Spleen (tissue), 11 donors: ENCODE data around the gene KRT85. TPM values are rescaled to one million over a fixed set of nuclear protein-coding genes. Genes with fewer than 3 reads are reported as not detected.

Experiments used
- DNase-seq: peaks from one replicate; pipeline ENCODE4 v3.0.0-alpha.2; 2020
- H3K27ac ChIP-seq, 8 donors: fragments of 200-600 bp; sonication (generic) in 7 of 8; 1 replicate in 4 of 8; 2 replicates in 4 of 8; pipeline versions ENCODE4 v1.5.0 to v1.8.0; 2016 to 2021; ENCODE audit warnings: inconsistent platforms in 4 of 8, mild to moderate bottlenecking in 4 of 8, moderate library complexity in 1 of 8
- H3K27me3 ChIP-seq, 7 donors: fragments of 200-600 bp; sonication (generic) in 6 of 7; replicated peaks in 1 of 7; 1 replicate in 4 of 7; 2 replicates in 3 of 7; pipeline versions ENCODE4 v1.5.0 to v1.8.0; 2016 to 2021; ENCODE audit warnings: inconsistent platforms in 3 of 7, mild to moderate bottlenecking in 1 of 7
- H3K36me3 ChIP-seq, 6 donors: fragments of 200-600 bp; sonication (generic) in 5 of 6; 1 replicate in 4 of 6; 2 replicates in 2 of 6; pipeline versions ENCODE4 v1.5.0 to v1.8.0; 2016 to 2021; ENCODE audit warnings: inconsistent platforms in 2 of 6
- H3K4me1 ChIP-seq, 6 donors: fragments of 200-600 bp; sonication (generic) in 5 of 6; 1 replicate in 3 of 6; 2 replicates in 3 of 6; pipeline versions ENCODE4 v1.5.0 to v1.8.0; 2016 to 2021; ENCODE audit warnings: inconsistent platforms in 3 of 6
- H3K4me3 ChIP-seq, 8 donors: fragments of 200-600 bp; sonication (generic) in 7 of 8; 1 replicate in 4 of 8; 2 replicates in 4 of 8; pipeline versions ENCODE4 v1.5.0 to v1.8.0; 2016 to 2021; ENCODE audit warnings: inconsistent platforms in 4 of 8, mild to moderate bottlenecking in 4 of 8, moderate library complexity in 2 of 8
- H3K9me3 ChIP-seq, 8 donors: fragments of 200-600 bp; sonication (generic) in 7 of 8; 1 replicate in 4 of 8; 2 replicates in 4 of 8; pipeline versions ENCODE4 v1.5.0 to v1.8.0; 2016 to 2021; ENCODE audit warnings: inconsistent platforms in 4 of 8
- POLR2A ChIP-seq, 3 donors: fragments of 450-650 bp; IDR thresholded peaks; one replicate each; pipeline ENCODE4 v1.5.1; 2017; ENCODE audit warnings: antibody characterized with exemption in 3 of 3, mild to moderate bottlenecking in 1 of 3
- POLR2AphosphoS5 ChIP-seq, 3 donors: sonication (generic); formaldehyde crosslinking; IDR thresholded peaks; one replicate each; pipeline ENCODE4 v1.5.1; 2017; ENCODE audit warnings: antibody characterized with exemption in 3 of 3
- WGBS, 5 donors: extraction: QIAGEN DNeasy Blood & Tissue Kit in 3 of 5; methylation state at CpG; one replicate each; pipeline versions ENCODE4 v1.1.5 to v1.1.7; 2013 to 2018; 5-methylcytosine and 5-hydroxymethylcytosine counted together
- intact Hi-C: fragments of 100-400 bp; cut with DNase I; formaldehyde crosslinking; loops from one replicate; pipeline ENCODE4 v1.15.0; 2023; ENCODE audit warnings: low total_unique reads
- polyA plus RNA-seq, 3 donors: library from polyadenylated mRNA; stranded (reverse); fragments of 200-250 nt; gene quantifications; one replicate each; pipeline ENCODE4 v1.2.1, GENCODE V29; 2013
- total RNA-seq, 7 donors: library from RNA; depleted of rRNA in 3 of 7; stranded (reverse); fragments of >200 nt in 3 of 7; fragmentation: NEBNext Ultra II Directional in 4 of 7; extraction: Animal tissue kit (Norgen Biotek cat#: 25700) in 4 of 7; gene quantifications; one replicate each; pipeline versions ENCODE4 v1.1.0 to v1.2.1, GENCODE V29; 2016 to 2021
- TF ChIP-seq, protein P1 (sequence below), 11 experiments: fragments of 200-600 bp in 7 of 11; fragments of 450-650 bp in 4 of 11; sonication (generic) in 4 of 11; IDR thresholded peaks in 8 of 11; conservative IDR thresholded peaks in 3 of 11; 1 replicate in 7 of 11; 2 replicates in 4 of 11; pipeline versions ENCODE4 v1.4.0 to v1.8.0; 2016 to 2021; ENCODE audit warnings: antibody characterized with exemption in 11 of 11, inconsistent platforms in 4 of 11, mild to moderate bottlenecking in 1 of 11
- donor health status: healthy with polysubstance abuse.
- donor health status: DM: no; HTN: no; CAD: no; lungs with moderate emphysema.
- donor health status: DM: no; HTN: no; CAD: no.
- donor health status: Bipolar disorder and iron deficiency.
- donor health status: healthy.
- donor health status: DM: no; HTN: no; CAD: no.
- donor health status: DM: yes; HTN: yes; CAD: no.

KRT85 gene
- total and polyA plus RNA-seq, 10 donors: 0.52 TPM; not detected in 9

GRCh38 chr12:52323416-52324152, 43.7 kb downstream of the KRT85 start:
- Histone ChIP-seq H3K4me1 (peaks cover 0 to 7% (median 0%) of the 10 kb centered on the region in 6 donors), H3K36me3 (no peaks in the 10 kb centered on the region), H3K9me3 (no peaks in the 10 kb centered on the region), H3K27ac (no peak overlapping the region), H3K4me3 (no peak overlapping the region), H3K27me3 (peaks cover 0 to 68% (median 7%) of the 10 kb centered on the region in 7 donors)
- WGBS, 5 donors: 84 to 89% (median 86%) methylated on average over 8 to 10 of the region's 10 CpGs
- DNase-seq: peak; percentile 41
- intact Hi-C loops: no loop called here
- TF ChIP-seq POLR2A (IDR thresholded peaks at IDR 0.05) (no peak), POLR2AphosphoS5 (IDR thresholded peaks at IDR 0.05) (no peak)
- TF ChIP-seq, protein P1, sequence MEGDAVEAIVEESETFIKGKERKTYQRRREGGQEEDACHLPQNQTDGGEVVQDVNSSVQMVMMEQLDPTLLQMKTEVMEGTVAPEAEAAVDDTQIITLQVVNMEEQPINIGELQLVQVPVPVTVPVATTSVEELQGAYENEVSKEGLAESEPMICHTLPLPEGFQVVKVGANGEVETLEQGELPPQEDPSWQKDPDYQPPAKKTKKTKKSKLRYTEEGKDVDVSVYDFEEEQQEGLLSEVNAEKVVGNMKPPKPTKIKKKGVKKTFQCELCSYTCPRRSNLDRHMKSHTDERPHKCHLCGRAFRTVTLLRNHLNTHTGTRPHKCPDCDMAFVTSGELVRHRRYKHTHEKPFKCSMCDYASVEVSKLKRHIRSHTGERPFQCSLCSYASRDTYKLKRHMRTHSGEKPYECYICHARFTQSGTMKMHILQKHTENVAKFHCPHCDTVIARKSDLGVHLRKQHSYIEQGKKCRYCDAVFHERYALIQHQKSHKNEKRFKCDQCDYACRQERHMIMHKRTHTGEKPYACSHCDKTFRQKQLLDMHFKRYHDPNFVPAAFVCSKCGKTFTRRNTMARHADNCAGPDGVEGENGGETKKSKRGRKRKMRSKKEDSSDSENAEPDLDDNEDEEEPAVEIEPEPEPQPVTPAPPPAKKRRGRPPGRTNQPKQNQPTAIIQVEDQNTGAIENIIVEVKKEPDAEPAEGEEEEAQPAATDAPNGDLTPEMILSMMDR (IDR thresholded peaks at IDR 0.05 in 8 of 11, conservative IDR thresholded peaks at IDR 0.05 in 3 of 11): no peak

DNA sequence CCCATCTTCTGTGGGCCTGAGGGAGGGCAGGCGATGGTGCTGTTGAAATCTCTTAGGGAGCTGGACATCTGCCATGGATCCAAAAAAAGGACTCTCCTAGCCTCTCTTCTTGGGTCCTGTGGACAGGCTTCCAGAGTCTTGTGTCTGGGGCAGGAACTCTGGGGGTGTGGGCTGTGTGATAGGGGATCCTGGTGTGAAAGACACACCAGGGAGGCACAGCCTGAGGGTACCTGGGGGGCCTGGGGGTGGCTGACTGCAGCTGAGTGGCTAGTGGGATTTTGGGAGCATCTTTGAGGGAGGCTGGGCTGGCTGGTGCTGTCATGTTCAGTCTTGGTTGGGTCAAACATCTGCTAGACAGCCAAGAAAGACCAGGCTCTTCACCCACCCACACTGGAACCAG, 44.3 kb downstream of the KRT85 start:
- peaks cover 0 to 65% (median 7%) of the 10 kb centered on the region in 7 donors for H3K27me3 ChIP-seq
- no peaks in the 10 kb centered on the region for H3K36me3 ChIP-seq
- intact Hi-C loops: no loop called here
- TF ChIP-seq, protein P1 (IDR thresholded peaks at IDR 0.05 in 8 of 11, conservative IDR thresholded peaks at IDR 0.05 in 3 of 11): no peak
- no peak for TF ChIP-seq POLR2AphosphoS5 (IDR thresholded peaks at IDR 0.05)
- TF ChIP-seq POLR2A (IDR thresholded peaks at IDR 0.05): no peak
- no peak overlapping the region for H3K4me3 ChIP-seq
- H3K27ac ChIP-seq: no peak overlapping the region
- no peaks in the 10 kb centered on the region for H3K9me3 ChIP-seq
- DNase-seq: peak; percentile 44
- peaks cover 0 to 7% (median 0%) of the 10 kb centered on the region in 6 donors for H3K4me1 ChIP-seq
- WGBS, 5 donors: 54 to 88% (median 63%) methylated on average over 1 of the region's 1 CpG

- Histone ChIP-seq H3K27me3 (peaks cover 0 to 58% (median 7%) of the 10 kb centered on the region in 7 donors), H3K4me1 (no peaks in the 10 kb centered on the region), H3K4me3 (no peak overlapping the region), H3K27ac (no peak overlapping the region), H3K36me3 (no peaks in the 10 kb centered on the region), H3K9me3 (no peaks in the 10 kb centered on the region)
- intact Hi-C loops: no loop called here
- TF ChIP-seq POLR2A (IDR thresholded peaks at IDR 0.05) (no peak), POLR2AphosphoS5 (IDR thresholded peaks at IDR 0.05) (no peak)
- TF ChIP-seq, protein P1 (IDR thresholded peaks at IDR 0.05 in 8 of 11, conservative IDR thresholded peaks at IDR 0.05 in 3 of 11): no peak
- DNase-seq: peak; percentile 15
- WGBS, 5 donors: 89 to 100% (median 92%) methylated on average over 1 of the region's 1 CpG
Measured at GRCh38 chr12:52322069-52322468, 45.2 kb downstream of the KRT85 start.

DNA sequence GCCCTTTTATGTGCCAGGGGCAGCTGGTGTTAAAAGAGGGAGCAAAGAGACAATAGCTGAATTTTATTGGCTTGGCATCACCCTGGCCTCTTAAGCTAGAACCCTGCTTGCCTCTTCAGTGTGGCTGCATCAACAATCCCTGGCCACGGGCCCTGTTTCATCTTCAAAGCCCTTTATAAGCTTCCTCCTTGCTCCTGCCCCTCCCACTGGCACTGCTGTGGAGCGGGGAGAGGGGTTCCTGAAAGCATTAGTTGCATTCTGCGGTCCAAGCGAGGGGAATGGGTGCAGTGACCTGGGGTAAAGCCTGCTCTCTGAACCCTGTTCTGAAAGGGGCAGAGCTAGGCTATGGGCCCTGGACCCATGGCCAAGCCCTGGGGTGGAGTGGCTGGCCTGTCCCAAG, 45.9 kb downstream of the KRT85 start:
- TF ChIP-seq POLR2A (IDR thresholded peaks at IDR 0.05) (no peak), POLR2AphosphoS5 (IDR thresholded peaks at IDR 0.05) (no peak)
- TF ChIP-seq, protein P1 (IDR thresholded peaks at IDR 0.05 in 8 of 11, conservative IDR thresholded peaks at IDR 0.05 in 3 of 11): no peak
- DNase-seq: peak; percentile 42
- Histone ChIP-seq H3K27ac (no peak overlapping the region), H3K27me3 (peaks cover 0 to 56% (median 7%) of the 10 kb centered on the region in 7 donors), H3K9me3 (no peaks in the 10 kb centered on the region), H3K36me3 (no peaks in the 10 kb centered on the region), H3K4me3 (no peak overlapping the region), H3K4me1 (no peaks in the 10 kb centered on the region)
- WGBS, 5 donors: 21 to 72% (median 57%) methylated on average over 4 of the region's 4 CpGs
- intact Hi-C loops: no loop called here
